TTC549 (cell line): ENCODE results near the gene NGB.

Experiments
- FAIRE-seq: peaks from 2 replicates; lab custom pipeline; 2012; peaks lifted over from hg19 to GRCh38; lab: Jason Lieb, UNC

NGB gene

DNA sequence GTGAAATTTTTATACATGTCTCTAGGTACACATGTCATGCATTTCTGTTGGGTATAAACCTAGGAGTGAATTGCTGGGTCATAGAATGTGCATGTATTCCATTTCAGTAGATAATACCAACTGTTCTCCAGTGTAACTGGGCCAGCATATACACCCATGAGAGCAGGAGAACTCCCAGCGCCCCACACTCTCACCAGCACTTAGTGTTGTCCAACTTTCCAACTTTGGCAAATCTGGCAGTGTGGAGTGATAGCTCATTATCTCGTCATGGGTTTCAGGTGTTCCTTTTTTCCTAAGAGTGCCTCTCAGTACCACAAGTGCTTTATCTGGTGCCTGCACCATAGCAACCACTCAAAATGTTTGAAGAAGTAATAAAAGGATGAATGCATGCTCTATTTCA, 40.1 kb downstream of the NGB start:
- FAIRE-seq, result no peak

- FAIRE-seq, result no peak
Measured at GRCh38 chr14:77228056-77228455, 43.0 kb downstream of the NGB start.

GRCh38 chr14:77225892-77226557, 45.0 kb downstream of the NGB start:
- no peak for FAIRE-seq

GRCh38 chr14:77225254-77225653, 45.8 kb downstream of the NGB start:
- FAIRE-seq, result no peak

- no peak for FAIRE-seq
Measured at GRCh38 chr14:77224212-77224611, 46.8 kb downstream of the NGB start.

GRCh38 chr14:77222546-77223225, 48.3 kb downstream of the NGB start:
- FAIRE-seq, result no peak

DNA sequence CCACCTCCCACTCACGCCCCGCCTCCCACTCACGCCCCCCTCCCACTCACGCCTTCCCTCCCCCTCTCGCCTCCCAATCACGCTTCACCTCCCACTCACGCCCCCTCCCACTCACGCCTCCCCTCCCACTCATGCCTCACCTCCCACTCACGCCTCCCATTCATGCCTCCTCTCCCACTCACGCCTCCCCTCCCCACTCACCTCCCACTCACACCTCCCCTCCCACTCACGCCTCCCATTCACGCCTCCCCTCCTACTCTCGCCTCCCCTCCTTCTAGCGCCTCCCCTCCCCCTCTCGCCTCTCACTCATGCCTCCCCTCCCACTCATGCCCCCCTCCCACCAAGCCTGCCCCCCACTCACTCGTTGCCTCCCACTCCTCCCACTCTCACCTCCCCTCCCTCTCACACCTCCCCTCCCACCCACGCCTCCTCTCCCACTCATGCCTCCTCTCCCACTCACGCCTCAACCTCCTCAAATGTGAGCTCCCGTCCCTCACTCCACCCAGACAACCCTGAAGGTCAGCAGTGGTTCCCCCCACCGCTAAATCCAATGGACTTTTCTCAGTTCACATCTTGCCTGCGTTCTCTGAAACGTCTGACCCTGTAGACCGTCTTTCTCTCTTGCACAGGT, 49.6 kb downstream of the NGB start:
- no peak for FAIRE-seq

DNA sequence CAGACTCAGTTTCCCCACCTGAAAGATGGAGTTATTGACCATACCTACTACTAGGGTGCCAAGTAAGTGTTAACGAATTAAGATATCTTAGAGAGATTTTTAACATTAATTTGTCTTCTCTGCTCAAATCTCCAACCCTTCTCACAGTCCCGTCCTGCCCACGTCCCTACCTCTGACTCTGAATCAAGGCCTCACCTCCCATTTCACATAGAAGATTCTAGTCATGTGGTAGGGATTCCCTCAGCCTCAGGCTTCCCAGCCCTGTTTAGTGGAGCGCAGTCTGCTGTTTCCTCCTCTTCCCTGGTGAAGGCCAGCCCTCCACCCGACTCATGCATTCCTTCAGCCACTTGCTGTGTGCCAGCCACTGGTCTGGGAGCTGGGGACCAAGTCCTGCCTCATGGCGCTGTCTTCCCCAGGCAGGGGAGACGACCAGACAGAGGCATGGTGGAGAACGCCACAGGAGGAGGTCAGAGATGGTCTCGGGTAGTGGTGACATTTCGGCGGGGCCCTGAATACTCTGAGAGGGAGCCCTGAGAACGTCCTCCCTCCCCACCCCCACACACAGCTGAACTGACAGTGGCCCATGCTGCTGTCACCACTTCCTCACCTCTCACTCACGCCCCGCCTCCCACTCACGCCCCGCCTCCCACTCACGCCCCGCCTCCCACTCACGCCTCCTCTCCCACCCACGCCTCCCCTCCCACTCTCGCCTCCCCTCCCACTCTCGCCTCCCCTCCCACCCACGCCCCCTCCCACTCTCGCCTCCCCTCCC, 50.6 kb downstream of the NGB start:
- no peak for FAIRE-seq

DNA sequence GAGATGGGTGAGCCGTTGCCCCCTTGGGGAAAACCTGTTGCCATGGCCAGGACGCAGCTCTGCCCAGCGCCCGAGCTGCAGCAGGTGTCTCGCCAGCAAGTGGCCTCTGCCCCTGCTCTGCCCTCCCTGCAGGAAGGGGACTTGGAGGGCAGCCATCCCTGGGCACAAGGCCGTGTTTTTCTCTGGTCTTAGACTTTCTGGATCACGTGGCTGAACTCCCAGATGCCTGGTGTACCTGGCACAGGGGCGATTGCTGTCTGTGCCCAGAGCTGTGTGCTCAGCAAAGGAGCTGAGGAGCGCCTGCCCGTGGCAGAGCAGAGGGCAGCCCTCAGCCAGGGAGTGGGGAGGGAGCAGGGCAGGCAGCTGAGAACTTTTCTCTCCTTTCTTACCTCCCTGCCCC, 51.4 kb downstream of the NGB start:
- no peak for FAIRE-seq

DNA sequence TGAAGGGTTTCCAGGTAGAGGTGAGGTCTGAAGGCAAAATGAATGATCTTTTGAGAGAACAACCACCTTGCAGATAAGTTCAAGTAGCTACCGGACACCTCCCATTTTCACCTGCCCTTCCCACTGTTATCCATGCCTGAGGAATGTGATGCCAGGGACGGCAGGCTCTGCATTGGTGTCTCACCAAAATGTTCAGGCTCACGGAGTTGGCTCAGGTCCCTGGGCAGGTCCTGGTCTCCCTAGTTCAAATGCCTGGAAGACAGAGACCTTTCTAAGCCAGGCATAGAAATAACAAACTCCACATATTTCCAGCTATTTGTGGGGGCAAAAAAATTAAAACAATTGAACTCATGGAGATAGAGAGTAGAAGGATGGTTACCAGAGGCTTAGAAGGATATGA, 53.5 kb downstream of the NGB start:
- no peak for FAIRE-seq
